ENCODE results near the gene P3H1.

DNA sequence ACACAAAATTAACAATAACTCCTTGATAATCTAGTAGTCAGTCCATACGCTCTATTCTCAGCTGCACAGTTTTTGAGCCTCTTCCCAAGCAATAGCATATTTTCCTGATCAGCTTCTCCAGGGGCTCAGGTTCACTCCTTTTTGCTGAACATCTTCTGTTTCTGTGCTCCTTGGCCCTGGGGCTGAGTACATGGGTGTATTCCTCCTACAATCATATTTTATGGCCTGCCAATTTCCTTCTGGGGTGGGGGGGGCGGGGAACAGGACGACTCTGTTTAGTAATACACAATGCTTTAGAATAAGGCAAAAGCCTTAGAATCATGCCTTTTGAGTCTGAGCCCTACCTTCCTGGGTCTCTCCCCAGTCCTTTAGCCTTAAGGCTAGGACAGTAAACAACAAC lies 35.2 kb downstream of the P3H1 start:
- no peak for TF ChIP-seq CTCF (IDR thresholded peaks at IDR 0.05; ENCODE audit: poor library complexity)
- TF ChIP-seq EZH2 (IDR thresholded peaks at IDR 0.05; ENCODE audit: borderline replicate concordance) = no peak
- TF ChIP-seq EZH2phosphoT487 (IDR thresholded peaks at IDR 0.05; ENCODE audit: low read depth, severe bottlenecking, unreplicated experiment) = no peak

All from hepatocyte (in vitro differentiated cells).